Stomach (tissue), 9 donors: Measurements from ENCODE around the gene BBS10. TPM values are rescaled to one million over a fixed set of nuclear protein-coding genes. Genes with fewer than 3 reads are reported as not detected.

Source experiments
- DNase-seq, 2 donors: peaks; one replicate each; pipeline versions ENCODE4 v3.0.0 to v3.0.0-alpha.2; 2013 to 2019
- H3K27ac ChIP-seq, 5 donors: fragments of 200-600 bp in 4 of 5; sonication (generic) in 4 of 5; one replicate each; pipeline ENCODE4 v1.5.1; 2013 to 2019; ENCODE audit warnings: mild to moderate bottlenecking in 1 of 5, moderate library complexity in 1 of 5
- H3K27me3 ChIP-seq, 3 donors: fragments of 200-600 bp; sonication (generic); one replicate each; pipeline ENCODE4 v1.5.1; 2017 to 2019; ENCODE audit warnings: mixed run types in 1 of 3
- H3K36me3 ChIP-seq, 4 donors: fragments of 200-600 bp; sonication (generic); 1 replicate in 3 of 4; 2 replicates in 1 of 4; pipeline ENCODE4 v1.5.1; 2016 to 2019
- H3K4me1 ChIP-seq, 4 donors: fragments of 200-600 bp; sonication (generic); one replicate each; pipeline ENCODE4 v1.5.1; 2016 to 2019
- H3K4me3 ChIP-seq, 4 donors: fragments of 200-600 bp; sonication (generic) in 3 of 4; one replicate each; pipeline ENCODE4 v1.5.1; 2016 to 2019; ENCODE audit warnings: mild to moderate bottlenecking in 1 of 4
- H3K9me3 ChIP-seq, 4 donors: fragments of 200-600 bp; sonication (generic); one replicate each; pipeline ENCODE4 v1.5.1; 2016 to 2019
- EP300 ChIP-seq: sonication (generic); formaldehyde crosslinking; IDR thresholded peaks from one replicate; pipeline ENCODE4 v1.6.1; 2017; ENCODE audit warnings: antibody characterized with exemption
- POLR2A ChIP-seq, 4 donors: fragments of 450-650 bp; IDR thresholded peaks; one replicate each; pipeline ENCODE4 v1.6.1; 2016; ENCODE audit warnings: antibody characterized with exemption in 4 of 4, control low read depth in 2 of 4, mild to moderate bottlenecking in 1 of 4, moderate library complexity in 1 of 4
- POLR2AphosphoS5 ChIP-seq, 3 donors: sonication (generic); formaldehyde crosslinking; IDR thresholded peaks; one replicate each; pipeline ENCODE4 v1.6.1; 2016; ENCODE audit warnings: antibody characterized with exemption in 3 of 3
- WGBS, 5 donors: extraction: QIAGEN DNeasy Blood & Tissue Kit in 3 of 5; methylation state at CpG; one replicate each; pipeline versions ENCODE4 v1.1.5 to v1.1.7; 2013 to 2018; 5-methylcytosine and 5-hydroxymethylcytosine counted together
- intact Hi-C: fragments of 100-400 bp; cut with DNase I; formaldehyde crosslinking; loops from one replicate; pipeline ENCODE4 v1.15.1; 2023; ENCODE audit warnings: low total_unique reads
- polyA plus RNA-seq, 3 donors: library from polyadenylated mRNA; stranded (reverse); fragments of 200-250 nt; gene quantifications; one replicate each; pipeline ENCODE4 v1.2.3, GENCODE V29; 2013
- total RNA-seq, 5 donors: library from RNA; depleted of rRNA; stranded (reverse); fragments of >200 nt; gene quantifications; one replicate each; pipeline versions ENCODE4 v1.1.0 to v1.2.3, GENCODE V29; 2014 to 2016
- TF ChIP-seq, protein P1 (sequence below), 7 experiments: fragments of 450-650 bp in 4 of 7; fragments of 200-600 bp in 3 of 7; sonication (generic) in 3 of 7; IDR thresholded peaks; one replicate each; pipeline ENCODE4 v1.5.1; 2016 to 2019; ENCODE audit warnings: antibody characterized with exemption in 7 of 7, control low read depth in 2 of 7, mild to moderate bottlenecking in 1 of 7
- donor health status: healthy with polysubstance abuse.
- donor health status: Bipolar disorder and iron deficiency.
- donor health status: healthy.

Gene BBS10
- total and polyA plus RNA-seq, 8 donors = 0.87 to 15.6 (median 3.3) TPM

DNA sequence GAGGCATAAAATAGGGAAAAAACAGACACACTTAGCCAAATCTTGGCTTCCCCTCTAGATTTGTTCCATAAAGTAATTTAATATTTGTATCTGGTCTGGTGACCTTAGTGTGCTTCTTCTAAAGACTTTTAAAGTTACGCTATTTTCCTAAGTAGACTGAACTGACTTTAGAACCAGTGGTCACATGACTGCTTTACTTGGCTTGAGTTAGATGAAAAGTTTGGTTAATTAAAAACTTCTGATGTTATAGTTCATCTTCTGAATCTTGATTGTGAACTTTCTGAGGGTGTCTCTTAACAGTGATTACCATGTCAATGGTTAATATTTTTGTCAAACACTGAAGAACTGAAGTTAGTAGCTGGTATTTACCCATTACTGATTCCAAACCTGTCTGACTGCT lies 2.6 kb downstream of the BBS10 start:
- H3K27me3 ChIP-seq = no peaks in the 10 kb centered on the region
- no peak overlapping the region for H3K27ac ChIP-seq
- no peaks in the 10 kb centered on the region for H3K9me3 ChIP-seq
- no peak overlapping the region for H3K4me3 ChIP-seq
- H3K4me1 ChIP-seq = peaks cover 10 to 38% (median 18%) of the 10 kb centered on the region in 4 donors
- TF ChIP-seq POLR2A (IDR thresholded peaks at IDR 0.05) (no peak), EP300 (no peak), POLR2AphosphoS5 (IDR thresholded peaks at IDR 0.05) (no peak)
- TF ChIP-seq, protein P1, sequence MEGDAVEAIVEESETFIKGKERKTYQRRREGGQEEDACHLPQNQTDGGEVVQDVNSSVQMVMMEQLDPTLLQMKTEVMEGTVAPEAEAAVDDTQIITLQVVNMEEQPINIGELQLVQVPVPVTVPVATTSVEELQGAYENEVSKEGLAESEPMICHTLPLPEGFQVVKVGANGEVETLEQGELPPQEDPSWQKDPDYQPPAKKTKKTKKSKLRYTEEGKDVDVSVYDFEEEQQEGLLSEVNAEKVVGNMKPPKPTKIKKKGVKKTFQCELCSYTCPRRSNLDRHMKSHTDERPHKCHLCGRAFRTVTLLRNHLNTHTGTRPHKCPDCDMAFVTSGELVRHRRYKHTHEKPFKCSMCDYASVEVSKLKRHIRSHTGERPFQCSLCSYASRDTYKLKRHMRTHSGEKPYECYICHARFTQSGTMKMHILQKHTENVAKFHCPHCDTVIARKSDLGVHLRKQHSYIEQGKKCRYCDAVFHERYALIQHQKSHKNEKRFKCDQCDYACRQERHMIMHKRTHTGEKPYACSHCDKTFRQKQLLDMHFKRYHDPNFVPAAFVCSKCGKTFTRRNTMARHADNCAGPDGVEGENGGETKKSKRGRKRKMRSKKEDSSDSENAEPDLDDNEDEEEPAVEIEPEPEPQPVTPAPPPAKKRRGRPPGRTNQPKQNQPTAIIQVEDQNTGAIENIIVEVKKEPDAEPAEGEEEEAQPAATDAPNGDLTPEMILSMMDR (IDR thresholded peaks at IDR 0.05) = no peak
- intact Hi-C loops = no loop called here
- peak in 1 of 2 donors; percentile 26 for DNase-seq
- WGBS, 5 donors = 88 to 97% (median 93%) methylated on average over 1 of the region's 1 CpG
- no peaks in the 10 kb centered on the region for H3K36me3 ChIP-seq

DNA sequence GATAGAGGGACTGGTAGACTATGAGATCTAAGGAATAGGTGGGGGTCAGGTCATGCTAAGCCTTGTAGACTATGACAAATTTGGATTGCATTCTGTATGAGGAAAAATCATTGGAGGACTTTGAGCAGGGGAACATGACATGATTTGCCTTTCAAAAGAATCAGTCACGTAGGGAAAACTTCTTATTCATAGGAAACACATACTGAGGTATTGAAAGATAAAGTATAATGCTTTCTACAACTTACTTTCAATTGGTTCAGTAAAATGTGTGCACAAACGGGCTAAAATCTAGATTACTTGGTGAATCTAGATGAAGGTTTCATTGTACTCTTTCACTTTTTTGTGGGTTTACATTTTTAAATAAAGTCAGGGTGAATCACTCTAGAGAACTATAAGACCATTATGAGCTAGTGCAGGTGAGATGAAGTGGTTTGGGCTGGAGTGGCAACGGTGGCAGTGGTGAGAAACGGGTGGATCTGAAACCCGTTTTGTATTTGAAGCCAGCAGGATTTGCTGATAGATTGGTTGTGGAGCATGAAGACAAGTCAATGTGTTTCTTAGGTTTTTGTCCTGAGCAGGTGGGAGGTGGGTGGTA lies 6.7 kb downstream of the BBS10 start:
- intact Hi-C loops = no loop called here
- Histone ChIP-seq H3K4me3 (no peak overlapping the region), H3K36me3 (no peaks in the 10 kb centered on the region), H3K27me3 (no peaks in the 10 kb centered on the region), H3K9me3 (no peaks in the 10 kb centered on the region), H3K27ac (no peak overlapping the region), H3K4me1 (peaks cover 0 to 17% (median 2%) of the 10 kb centered on the region in 4 donors)
- DNase-seq = no peak
- WGBS, 5 donors = 69 to 77% (median 76%) methylated on average over 5 of the region's 5 CpGs
- TF ChIP-seq EP300 (no peak), POLR2AphosphoS5 (IDR thresholded peaks at IDR 0.05) (no peak), POLR2A (IDR thresholded peaks at IDR 0.05) (no peak)
- TF ChIP-seq, protein P1 (IDR thresholded peaks at IDR 0.05) = no peak

DNA sequence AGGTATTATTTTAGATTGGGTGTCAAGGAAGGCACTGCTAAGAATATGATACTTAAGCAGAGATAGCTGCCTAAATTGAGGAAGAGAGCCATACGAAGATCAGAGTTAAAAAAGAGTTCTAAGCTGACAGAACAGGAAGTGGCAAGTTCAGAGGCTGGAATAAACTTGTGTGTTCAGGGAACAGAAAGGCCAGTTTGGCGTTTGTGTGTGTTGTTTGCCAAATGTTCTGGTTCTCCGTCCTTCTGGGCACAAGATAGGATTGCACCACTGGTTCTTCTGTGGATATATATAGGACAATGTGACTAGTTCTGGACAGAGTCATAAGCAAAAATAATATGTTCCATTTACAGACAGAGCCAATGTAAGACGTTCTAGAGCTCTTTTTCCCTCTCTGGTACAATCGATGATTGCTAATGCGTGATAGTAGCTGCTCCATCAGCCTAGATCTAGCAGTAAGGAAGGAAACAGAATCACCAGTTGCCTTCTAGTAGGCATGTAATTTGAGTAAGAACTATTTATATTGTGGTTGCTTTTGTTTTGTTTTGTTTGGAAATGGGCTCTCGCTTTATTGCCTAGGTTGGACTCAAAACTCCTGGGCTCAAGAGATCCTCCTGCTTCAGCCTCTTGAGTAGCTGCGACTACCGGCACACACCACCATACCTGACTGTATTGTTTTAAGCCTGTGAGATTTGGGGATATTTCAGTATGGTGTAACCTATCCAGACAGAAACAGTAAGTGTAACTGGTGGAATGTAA lies 7.4 kb downstream of the BBS10 start:
- Histone ChIP-seq H3K9me3 (no peaks in the 10 kb centered on the region), H3K4me1 (peaks cover 0 to 10% (median 0%) of the 10 kb centered on the region in 4 donors), H3K27me3 (no peaks in the 10 kb centered on the region), H3K4me3 (no peak overlapping the region), H3K36me3 (no peaks in the 10 kb centered on the region), H3K27ac (no peak overlapping the region)
- 80 to 83% (median 80%) methylated on average over 9 of the region's 9 CpGs for WGBS, 5 donors
- TF ChIP-seq POLR2AphosphoS5 (IDR thresholded peaks at IDR 0.05) (no peak), POLR2A (IDR thresholded peaks at IDR 0.05) (no peak)
- intact Hi-C loops = no loop called here
- DNase-seq = no peak

DNA sequence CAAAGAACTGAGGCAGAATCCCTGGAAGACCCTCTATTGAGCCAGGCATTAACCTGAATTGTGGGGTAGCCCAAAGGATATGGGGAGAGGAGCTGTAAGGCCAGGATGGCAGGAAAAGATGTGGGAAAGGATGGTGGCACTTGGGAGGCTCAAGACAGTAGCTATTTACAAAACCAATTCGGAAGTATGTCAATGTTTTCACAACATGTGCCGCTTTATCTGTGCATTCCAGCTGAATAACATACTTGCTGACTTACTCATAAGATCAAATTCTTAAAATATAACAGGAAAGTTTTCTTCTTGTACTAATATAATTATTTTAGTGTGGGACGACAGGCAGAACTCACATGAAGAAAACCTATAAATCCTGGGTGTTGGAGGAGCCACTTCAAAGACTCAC lies 10.6 kb downstream of the BBS10 start:
- no peak overlapping the region for H3K4me3 ChIP-seq
- no peaks in the 10 kb centered on the region for H3K9me3 ChIP-seq
- H3K27me3 ChIP-seq = no peaks in the 10 kb centered on the region
- DNase-seq = no peak
- WGBS, 5 donors = 79 to 93% (median 88%) methylated on average over 3 of the region's 3 CpGs
- H3K27ac ChIP-seq = no peak overlapping the region
- no peaks in the 10 kb centered on the region for H3K36me3 ChIP-seq
- H3K4me1 ChIP-seq = no peaks in the 10 kb centered on the region
- TF ChIP-seq, protein P1 (IDR thresholded peaks at IDR 0.05) = no peak
- TF ChIP-seq EP300 (no peak), POLR2A (IDR thresholded peaks at IDR 0.05) (no peak), POLR2AphosphoS5 (IDR thresholded peaks at IDR 0.05) (no peak)
- intact Hi-C loops = no loop called here

DNA sequence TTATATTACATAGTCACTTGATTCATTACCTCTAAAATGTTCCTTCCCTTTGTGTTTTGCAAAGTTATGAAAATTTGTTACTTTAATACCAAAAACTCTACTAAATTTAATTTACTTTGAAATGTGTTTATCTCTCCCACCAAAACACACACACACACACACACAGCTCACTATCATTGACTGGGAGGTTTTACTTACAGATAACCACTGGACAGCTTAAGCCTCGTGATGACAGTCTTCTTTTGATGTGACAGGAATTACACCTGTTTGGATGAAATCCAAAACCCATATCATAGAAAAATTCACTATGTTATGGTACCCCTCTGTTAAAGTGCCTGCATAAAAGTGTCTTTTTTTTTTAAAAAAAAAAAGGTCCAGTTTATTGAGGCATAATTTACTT lies 15.6 kb downstream of the BBS10 start:
- Histone ChIP-seq H3K4me3 (no peak overlapping the region), H3K27ac (no peak overlapping the region), H3K36me3 (no peaks in the 10 kb centered on the region), H3K4me1 (no peaks in the 10 kb centered on the region), H3K9me3 (peaks cover 0 to 14% (median 4%) of the 10 kb centered on the region in 4 donors), H3K27me3 (no peaks in the 10 kb centered on the region)
- DNase-seq = no peak
- intact Hi-C loops = no loop called here
- 29 to 46% (median 39%) methylated on average over 1 of the region's 1 CpG for WGBS, 5 donors
- TF ChIP-seq, protein P1 (IDR thresholded peaks at IDR 0.05) = no peak
- TF ChIP-seq EP300 = no peak
- TF ChIP-seq POLR2A (IDR thresholded peaks at IDR 0.05) = no peak
- TF ChIP-seq POLR2AphosphoS5 (IDR thresholded peaks at IDR 0.05) = no peak
